Stromal cell of bone marrow (primary cell): Measurements from ENCODE around the gene NUDT16L1.

Source experiments
- DNase-seq: peaks from one replicate; pipeline ENCODE4 v3.0.0-alpha.2; 2012; ENCODE audit warnings: low read depth

NUDT16L1 gene

DNA sequence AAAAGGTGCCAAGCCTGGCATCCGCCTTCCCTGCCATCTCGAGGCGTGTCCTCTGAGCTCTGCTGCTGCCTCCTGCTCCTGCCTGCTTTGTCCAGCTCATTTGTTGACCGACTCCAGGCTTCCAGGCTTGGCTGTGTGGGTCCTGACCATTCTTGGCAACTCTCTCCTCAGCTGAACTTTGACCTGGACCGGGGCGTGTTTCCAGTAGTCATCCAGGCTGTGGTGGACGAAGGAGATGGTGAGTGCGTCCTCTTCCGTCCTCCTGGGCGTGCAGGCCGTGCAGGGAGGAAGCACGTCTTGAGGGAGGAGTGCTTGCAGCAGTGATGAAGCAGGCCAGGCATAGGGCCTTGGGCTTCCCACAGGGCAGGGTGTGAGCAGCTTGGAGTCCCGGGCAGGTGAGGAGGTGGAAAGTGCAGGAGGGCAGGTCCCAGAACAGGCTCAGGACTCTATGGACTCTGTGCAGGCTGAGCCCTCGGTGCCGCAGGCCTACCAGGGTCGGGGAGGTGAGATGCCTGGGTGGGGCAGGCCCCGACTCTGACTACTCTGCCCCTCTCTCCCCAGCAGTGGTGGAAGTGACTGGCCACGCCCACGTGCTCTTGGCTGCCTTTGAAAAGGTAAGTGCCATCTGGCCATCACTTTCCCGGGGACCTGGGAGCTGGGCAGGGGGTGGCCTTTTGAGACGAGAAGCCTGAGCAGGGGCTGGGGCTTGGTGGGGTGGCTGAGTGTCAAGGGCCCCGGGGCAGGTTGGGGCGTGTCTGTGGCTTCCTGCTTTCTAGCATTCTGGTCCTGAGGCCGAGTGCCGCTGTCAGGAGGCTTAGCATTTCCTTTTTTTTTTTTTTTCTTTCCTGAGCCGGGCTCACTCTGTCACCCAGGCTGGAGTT is 28.6 kb upstream of the NUDT16L1 start:
- no peak for DNase-seq

GRCh38 chr16:4666537-4667202 is 26.7 kb upstream of the NUDT16L1 start:
- no peak for DNase-seq

DNA sequence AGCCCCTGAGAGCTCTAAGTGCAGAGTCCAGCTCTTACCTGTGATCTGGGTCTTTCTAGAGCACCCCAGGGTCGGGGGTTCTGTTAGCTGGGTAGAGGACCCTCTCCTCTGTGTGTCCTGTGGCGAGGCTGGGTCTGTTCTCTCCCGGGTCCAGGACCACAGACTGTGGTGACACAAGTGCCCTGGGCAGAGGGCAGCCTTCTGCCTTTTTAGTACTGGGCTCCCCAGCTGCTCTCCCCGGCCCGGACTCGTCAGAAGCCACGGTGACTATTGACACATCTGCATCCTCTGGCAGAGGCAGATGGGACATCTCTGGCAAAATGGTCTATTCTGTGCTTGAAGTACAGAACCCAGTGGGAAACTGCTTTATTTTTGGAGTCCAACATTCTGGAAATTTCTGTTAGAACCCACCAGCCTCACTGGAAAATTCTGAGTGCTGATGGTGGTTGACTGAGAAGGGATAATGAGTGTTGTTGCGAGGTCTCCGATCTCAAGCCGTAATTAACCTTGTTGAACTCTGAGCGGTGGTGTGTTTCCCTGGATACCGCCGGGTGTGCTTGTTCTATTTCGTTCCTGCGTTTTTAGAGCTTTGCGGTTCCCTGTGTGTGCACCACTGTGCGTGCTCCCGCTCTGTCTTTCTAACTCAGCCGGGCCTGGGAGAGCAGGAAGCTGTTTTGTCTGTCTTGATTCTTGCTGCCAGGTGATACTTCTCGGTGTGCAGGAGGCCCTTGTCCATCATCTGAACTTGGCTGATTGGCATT is 26.0 kb upstream of the NUDT16L1 start:
- DNase-seq: no peak

- no peak for DNase-seq
Measured at GRCh38 chr16:4668313-4668960, 24.9 kb upstream of the NUDT16L1 start.

- DNase-seq: no peak
Measured at GRCh38 chr16:4673387-4674046, 19.8 kb upstream of the NUDT16L1 start.

- DNase-seq: no peak
Measured at GRCh38 chr16:4674926-4675530, 18.3 kb upstream of the NUDT16L1 start.

GRCh38 chr16:4675864-4676786 is 17.2 kb upstream of the NUDT16L1 start:
- DNase-seq: no peak

- no peak for DNase-seq
Measured at GRCh38 chr16:4676831-4677230, 16.5 kb upstream of the NUDT16L1 start.

- no peak for DNase-seq
Measured at GRCh38 chr16:4677390-4677789, 16.0 kb upstream of the NUDT16L1 start.

- no peak for DNase-seq
Measured at GRCh38 chr16:4677994-4678393, 15.4 kb upstream of the NUDT16L1 start.

DNA sequence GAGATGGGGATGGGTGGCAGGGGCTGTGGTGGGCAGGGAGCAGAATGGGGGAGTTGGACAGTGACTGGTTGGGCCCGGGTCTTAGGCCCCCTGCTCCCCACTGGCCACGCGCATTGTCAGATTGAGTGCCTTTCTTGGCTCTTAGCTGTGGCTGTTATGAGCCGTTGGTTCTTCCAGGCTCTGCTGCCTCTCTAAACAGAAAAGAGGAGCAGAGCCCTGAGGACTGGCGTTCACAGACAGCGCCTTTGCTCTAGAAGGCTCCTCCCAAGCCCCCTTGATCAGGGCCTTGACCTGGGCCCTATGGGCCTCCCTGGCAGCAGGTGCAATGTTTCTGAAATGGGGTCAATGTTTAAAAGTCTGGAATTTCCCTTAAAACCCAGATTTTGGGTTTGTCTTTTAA is 14.8 kb upstream of the NUDT16L1 start:
- DNase-seq: no peak

DNA sequence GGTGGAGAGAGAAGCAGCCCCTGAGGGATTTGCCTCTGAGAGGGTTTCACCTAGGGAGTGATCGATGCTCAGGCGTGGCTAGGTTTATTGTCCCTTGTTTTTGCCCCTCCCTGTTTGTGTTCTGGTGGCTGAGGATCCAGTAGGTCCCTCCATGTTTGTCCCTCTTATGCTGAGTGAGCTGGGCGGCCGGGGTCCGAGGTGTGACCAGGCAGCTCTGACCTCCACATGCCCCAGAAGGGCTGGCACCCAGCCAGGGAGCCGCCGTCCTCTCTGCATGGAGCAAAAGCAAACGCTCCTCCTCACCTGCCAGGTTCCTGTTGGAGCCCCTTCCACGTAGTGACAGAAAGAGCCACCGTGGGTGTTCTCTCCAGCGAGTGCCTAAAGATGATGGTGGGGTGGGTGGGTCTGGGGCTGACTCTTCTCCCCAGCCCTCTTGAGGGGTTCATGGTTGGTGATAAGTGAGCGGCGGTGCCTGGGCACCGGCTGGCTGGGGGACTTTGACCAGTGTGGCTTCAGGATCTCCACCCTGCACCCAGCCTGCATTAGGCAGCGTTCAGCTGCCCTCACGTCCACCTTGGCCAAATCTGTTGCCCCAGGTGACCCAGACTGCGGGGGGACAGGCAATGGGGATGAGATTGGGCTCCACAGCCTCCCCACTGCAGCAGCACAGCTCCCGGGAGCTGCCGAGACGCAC is 14.1 kb upstream of the NUDT16L1 start:
- DNase-seq: no peak

DNA sequence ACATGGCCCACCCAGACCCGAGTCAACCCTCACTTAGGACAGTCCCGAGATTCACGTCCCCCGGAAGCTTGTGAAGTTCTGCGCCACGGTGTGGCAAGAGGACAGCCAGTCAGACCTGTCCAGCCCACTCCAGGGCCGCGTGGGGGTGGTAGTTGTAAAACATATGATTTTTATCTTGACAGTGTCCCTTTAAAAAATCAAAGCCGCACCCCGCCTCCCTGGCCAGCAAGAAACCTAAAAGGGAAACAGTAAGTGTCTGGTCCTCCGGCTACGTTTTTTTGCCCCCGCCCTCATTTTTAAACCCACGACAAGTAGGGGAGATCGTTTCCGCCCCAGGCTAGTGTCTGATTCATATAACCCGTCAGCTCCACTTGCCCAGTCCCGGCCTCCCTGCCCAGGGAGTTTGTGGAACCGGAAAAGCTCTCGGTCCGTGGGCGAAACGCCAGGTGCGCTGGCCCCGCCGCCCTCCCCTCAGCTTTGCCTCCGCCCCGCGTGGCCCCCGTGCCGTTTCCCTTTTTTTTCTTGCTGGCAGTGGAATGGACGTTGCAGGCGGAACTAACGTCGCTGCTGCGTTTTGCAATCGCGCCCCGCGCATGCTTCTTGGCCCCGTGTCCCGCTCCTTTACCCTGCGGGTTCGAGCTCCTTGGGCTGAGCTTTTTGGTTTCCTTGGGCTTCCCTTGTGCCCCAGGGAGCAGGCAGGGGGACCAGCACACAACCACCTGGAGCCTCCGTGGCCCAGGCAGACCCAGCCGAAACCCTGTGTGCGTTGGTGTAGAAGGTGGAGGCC is 13.3 kb upstream of the NUDT16L1 start:
- peak; percentile 49 for DNase-seq

DNA sequence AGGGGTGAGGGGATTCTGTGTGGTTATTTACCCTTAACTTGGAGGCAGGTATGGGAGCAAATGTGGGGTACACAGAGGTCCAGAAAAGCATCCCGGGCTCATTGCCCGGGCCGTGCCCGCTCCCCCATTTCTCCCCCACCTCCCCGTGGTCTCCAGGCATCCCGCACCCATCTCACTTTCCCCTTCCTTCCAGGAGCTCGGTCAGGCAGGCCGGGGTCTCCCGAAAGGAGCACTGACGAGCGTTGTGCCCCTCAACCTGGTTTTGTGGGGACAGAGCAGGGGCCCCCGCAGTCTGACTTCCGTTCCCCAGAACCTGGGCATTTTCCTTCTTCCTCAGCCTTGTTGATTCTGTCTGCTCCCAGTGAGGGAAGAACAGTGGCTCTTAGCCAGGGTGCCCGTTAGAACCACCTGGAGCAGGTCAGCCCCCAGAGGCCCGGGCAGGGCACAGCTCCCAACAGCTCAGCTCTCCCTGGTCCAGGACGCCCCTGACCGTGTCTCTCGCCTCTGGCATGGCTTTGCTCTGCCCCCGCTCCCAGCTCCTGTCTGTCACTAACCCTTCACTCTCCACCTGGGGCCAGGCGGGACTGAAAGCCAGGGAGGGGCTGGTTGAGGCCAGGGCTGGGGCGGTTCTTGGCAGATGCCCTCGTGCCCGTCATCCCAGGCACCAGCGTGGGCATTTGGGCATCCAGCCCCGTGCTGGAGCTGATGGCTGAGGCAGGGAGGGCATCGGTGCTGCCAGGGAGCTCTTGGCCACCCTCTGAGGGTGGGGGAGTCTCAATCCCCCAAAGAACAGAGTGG is 12.5 kb upstream of the NUDT16L1 start:
- DNase-seq: no peak

GRCh38 chr16:4681471-4682083 is 11.8 kb upstream of the NUDT16L1 start:
- DNase-seq: no peak

- DNase-seq: no peak
Measured at GRCh38 chr16:4682084-4682591, 11.2 kb upstream of the NUDT16L1 start.

GRCh38 chr16:4682616-4683254 is 10.6 kb upstream of the NUDT16L1 start:
- no peak for DNase-seq
